ENCODE data around the gene COX14. TPM values are rescaled to one million over a fixed set of nuclear protein-coding genes. Genes with fewer than 3 reads are reported as not detected.

COX14 gene
- total and polyA plus RNA-seq, 2 donors from 2014 or later = 68.2 to 242 TPM

- H3K27me3 ChIP-seq (ENCODE audit: control insufficient read depth, insufficient read depth, low read length) = no peaks in the 10 kb centered on the region
- H3K4me3 ChIP-seq (ENCODE audit: low read length in 3 of 3) = no peak overlapping the region
- TF ChIP-seq CTCF (IDR thresholded peaks at IDR 0.05; ENCODE audit: borderline replicate concordance, extremely low read depth, insufficient read depth) = no peak
- H3K9me3 ChIP-seq (ENCODE audit: control insufficient read depth in 2 of 3, insufficient read depth in 1 of 3, low read length in 3 of 3) = no peaks in the 10 kb centered on the region
- no peaks in the 10 kb centered on the region for H3K36me3 ChIP-seq (ENCODE audit: control insufficient read depth in 2 of 3, insufficient read depth in 3 of 3, low read length in 3 of 3)
- H3K9ac ChIP-seq (ENCODE audit: low read length in 3 of 3) = no peak overlapping the region
- FAIRE-seq (no peak), DNase-seq (peak in 1 of 5 donors; percentile 53)
- peaks cover 0 to 2% (median 0%) of the 10 kb centered on the region in 3 donors for H3K4me1 ChIP-seq (ENCODE audit: control insufficient read depth in 2 of 3, insufficient read depth in 2 of 3, low read depth in 1 of 3, low read length in 3 of 3)
- intact Hi-C loops (cut with DNase I) = loop anchor here (10.0 kb wide), 1 partner anchor 101 kb away; no protein-coding TSS in a partner anchor
- H3K27ac ChIP-seq (ENCODE audit: low read depth in 2 of 2, low read length in 2 of 2) = no peak overlapping the region
Measured at GRCh38 chr12:50073712-50074111, 38.3 kb upstream of the COX14 start.

- Histone ChIP-seq H3K4me3 (ENCODE audit: low read length in 3 of 3) (no peak overlapping the region), H3K36me3 (ENCODE audit: control insufficient read depth in 2 of 3, insufficient read depth in 3 of 3, low read length in 3 of 3) (no peaks in the 10 kb centered on the region), H3K4me1 (ENCODE audit: control insufficient read depth in 2 of 3, insufficient read depth in 2 of 3, low read depth in 1 of 3, low read length in 3 of 3) (peaks cover 0 to 2% (median 0%) of the 10 kb centered on the region in 3 donors), H3K27me3 (ENCODE audit: control insufficient read depth, insufficient read depth, low read length) (no peaks in the 10 kb centered on the region), H3K27ac (ENCODE audit: low read depth in 2 of 2, low read length in 2 of 2) (no peak overlapping the region), H3K9me3 (ENCODE audit: control insufficient read depth in 2 of 3, insufficient read depth in 1 of 3, low read length in 3 of 3) (no peaks in the 10 kb centered on the region), H3K9ac (ENCODE audit: low read length in 3 of 3) (peak overlapping the region in 1 of 3 donors; percentile 9)
- intact Hi-C loops (cut with DNase I) = loop anchor here (10.0 kb wide), 1 partner anchor 100 kb away; no protein-coding TSS in a partner anchor
- FAIRE-seq (no peak), DNase-seq (peak; percentile 89 to 92 (median 90))
- peak; percentile 98 for TF ChIP-seq CTCF (IDR thresholded peaks at IDR 0.05; ENCODE audit: borderline replicate concordance, extremely low read depth, insufficient read depth)
Measured at GRCh38 chr12:50074936-50075807, 36.9 kb upstream of the COX14 start.

GRCh38 chr12:50075808-50076170, 36.2 kb upstream of the COX14 start:
- no peaks in the 10 kb centered on the region for H3K4me1 ChIP-seq (ENCODE audit: control insufficient read depth in 2 of 3, insufficient read depth in 2 of 3, low read depth in 1 of 3, low read length in 3 of 3)
- no peak overlapping the region for H3K4me3 ChIP-seq (ENCODE audit: low read length in 3 of 3)
- H3K27ac ChIP-seq (ENCODE audit: low read depth in 2 of 2, low read length in 2 of 2) = no peak overlapping the region
- no peaks in the 10 kb centered on the region for H3K36me3 ChIP-seq (ENCODE audit: control insufficient read depth in 2 of 3, insufficient read depth in 3 of 3, low read length in 3 of 3)
- H3K9ac ChIP-seq (ENCODE audit: low read length in 3 of 3) = no peak overlapping the region
- H3K9me3 ChIP-seq (ENCODE audit: control insufficient read depth in 2 of 3, insufficient read depth in 1 of 3, low read length in 3 of 3) = no peaks in the 10 kb centered on the region
- FAIRE-seq (no peak), DNase-seq (peak in 1 of 5 donors; percentile 27)
- no peaks in the 10 kb centered on the region for H3K27me3 ChIP-seq (ENCODE audit: control insufficient read depth, insufficient read depth, low read length)
- intact Hi-C loops (cut with DNase I) = loop anchor here (10.0 kb wide), 1 partner anchor 99 kb away; no protein-coding TSS in a partner anchor
- TF ChIP-seq CTCF (IDR thresholded peaks at IDR 0.05; ENCODE audit: borderline replicate concordance, extremely low read depth, insufficient read depth) = no peak

Measured in kidney (tissue), 14 donors.